ENCODE results near the gene OSBP2.
"Not testable (repeated sequence)": the region's sequence is repeated elsewhere in the genome, so short reads cannot be mapped to it uniquely, and the experiment has no call there.

Gene OSBP2

DNA sequence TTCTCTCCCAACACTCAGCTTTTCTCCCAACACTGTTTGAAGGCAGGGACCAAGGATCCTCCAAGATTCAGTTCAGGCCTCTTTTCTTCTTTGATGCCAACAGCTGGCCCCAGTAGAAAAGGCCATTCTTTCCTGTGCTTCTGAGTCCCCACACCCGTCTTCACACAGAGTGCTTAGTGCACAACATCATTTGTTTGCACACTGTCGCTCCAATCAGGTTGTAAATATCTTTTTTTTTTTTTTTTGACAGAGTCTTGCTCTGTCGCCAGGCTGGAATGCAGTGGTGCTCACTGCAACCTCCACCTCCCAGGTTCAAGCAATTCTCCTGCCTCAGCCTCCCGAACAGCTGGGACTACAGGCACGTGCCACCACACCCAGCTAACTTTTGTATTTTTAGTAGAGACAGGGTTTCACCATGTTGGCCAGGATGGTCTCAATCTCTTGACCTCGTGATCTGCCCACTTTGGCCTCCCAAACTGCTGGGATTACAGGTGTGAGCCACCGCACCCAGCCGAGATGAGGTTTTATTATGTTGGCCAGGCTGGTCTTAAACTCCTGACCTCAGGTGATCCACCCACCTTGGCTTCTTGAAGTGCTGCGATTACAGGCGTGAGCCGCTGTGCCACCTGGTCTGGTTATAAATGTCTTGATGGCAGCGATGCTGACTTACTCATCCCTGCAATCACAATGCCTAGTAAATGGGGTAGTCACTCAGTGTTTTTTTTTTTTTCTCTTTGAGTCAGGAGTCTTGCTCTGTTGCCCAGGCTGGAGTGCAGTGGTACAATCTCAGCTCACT lies 14.6 kb upstream of the OSBP2 start:
- not testable (repeated sequence) for DNase-seq

- no peak for DNase-seq
Measured at GRCh38 chr22:30680991-30681770, 13.5 kb upstream of the OSBP2 start.

DNA sequence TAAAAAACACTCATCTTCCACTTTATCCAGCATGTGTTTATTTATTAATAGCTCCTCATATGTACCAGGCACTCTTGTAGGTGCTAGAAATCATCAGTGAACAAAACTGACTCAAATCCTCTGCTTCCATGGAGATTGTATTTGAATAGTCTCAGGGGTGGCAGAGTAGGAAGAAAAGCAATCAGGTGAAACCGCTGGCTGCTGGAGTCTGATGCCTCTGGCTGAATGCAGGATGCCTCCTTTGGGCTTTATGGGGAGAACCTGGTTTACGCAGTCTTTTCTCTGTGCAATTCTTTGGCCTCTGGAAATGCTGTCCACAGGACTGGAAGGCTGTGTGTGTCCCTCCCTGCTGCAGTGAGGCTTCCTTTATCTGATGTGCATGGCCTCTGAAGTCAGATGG lies 12.8 kb upstream of the OSBP2 start:
- DNase-seq, result no peak

- no peak for DNase-seq
Measured at GRCh38 chr22:30685178-30685577, 9.5 kb upstream of the OSBP2 start.

- DNase-seq, result no peak
Measured at GRCh38 chr22:30687358-30687757, 7.3 kb upstream of the OSBP2 start.

DNA sequence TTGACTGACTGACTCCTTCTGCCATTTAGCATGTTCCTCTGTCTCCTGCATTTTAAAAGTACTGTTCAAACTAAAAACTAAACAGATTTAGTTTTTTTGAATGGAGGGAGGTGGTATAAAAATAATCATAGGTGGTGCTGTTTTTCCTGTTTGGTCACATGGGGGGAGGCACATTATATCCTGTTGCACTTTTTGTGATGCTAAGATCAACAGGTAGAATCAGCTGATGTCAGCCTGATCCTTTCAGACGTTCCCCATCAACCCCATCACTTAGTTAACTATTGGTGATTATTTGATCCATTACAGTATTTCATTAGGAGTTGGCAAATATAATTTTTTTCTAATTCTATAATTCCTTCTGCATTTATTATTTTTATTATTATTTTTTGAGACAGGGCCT lies 5.1 kb upstream of the OSBP2 start:
- no peak for DNase-seq

DNA sequence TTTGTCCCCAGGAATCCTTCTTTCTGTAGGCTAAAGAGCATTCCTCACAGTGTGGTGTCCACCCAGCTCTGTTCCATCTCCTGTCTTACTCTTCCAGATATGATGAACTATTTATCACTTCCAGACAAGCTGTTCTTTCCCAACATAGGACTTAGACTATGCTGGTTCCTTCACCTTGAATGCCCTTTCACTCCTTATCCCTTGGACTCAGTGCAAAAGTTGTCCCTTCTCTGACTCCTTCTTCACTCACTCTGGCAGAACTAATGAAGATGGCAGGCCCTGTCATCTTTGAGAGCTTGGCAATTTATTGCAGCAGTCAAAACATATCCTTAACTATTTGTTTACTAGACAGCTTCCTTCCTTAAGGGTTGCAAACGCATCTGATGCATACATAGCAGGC lies 3.5 kb upstream of the OSBP2 start:
- DNase-seq, result no peak

DNA sequence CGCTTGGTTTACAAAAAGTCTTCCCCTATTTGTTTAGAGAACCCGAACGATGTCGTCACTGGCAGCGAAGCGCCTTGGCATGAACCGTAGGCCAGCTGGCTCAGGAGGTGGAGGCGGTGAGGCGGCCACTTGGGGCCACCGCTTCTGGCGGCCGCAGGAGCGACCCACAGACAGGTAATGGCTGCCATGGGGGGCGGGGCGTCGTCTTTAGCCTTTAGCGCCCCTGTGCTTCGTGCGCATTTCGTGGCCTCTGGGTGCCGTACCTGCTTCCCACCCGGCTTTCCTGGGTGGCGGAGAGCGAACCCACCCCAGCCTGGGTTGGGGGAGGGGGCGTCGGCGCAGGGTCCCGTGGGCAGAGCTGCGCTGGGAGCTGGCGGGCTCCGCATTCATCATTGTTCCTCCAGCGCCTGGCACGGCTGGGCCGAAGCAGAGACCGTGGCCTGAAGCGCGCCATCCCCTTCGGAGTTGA lies 469 bp upstream of the OSBP2 start:
- DNase-seq, result peak; percentile 56

DNA sequence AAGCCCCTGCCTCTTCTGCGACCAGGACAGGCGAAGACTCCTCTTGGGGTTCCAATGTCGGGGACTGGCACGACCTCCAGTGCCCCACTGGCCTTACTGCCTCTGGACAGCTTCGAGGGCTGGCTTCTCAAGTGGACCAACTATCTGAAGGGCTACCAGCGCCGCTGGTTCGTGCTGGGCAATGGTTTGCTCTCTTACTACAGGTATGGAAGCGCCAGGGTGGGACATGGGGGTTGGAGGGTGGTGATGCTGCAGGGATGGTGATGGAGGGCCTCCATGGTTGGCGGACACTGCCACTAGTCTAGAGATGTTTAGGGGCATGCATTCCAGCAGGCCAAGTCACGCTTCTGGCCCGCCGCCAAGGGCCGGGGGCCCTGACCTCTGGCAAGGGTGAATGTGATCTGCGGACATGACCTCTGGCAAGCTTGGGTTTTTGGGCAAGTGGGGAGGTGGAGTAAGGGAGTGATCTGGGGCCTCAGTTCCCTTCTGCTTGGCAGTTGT lies 727 bp downstream of the OSBP2 start:
- DNase-seq, result no peak

DNA sequence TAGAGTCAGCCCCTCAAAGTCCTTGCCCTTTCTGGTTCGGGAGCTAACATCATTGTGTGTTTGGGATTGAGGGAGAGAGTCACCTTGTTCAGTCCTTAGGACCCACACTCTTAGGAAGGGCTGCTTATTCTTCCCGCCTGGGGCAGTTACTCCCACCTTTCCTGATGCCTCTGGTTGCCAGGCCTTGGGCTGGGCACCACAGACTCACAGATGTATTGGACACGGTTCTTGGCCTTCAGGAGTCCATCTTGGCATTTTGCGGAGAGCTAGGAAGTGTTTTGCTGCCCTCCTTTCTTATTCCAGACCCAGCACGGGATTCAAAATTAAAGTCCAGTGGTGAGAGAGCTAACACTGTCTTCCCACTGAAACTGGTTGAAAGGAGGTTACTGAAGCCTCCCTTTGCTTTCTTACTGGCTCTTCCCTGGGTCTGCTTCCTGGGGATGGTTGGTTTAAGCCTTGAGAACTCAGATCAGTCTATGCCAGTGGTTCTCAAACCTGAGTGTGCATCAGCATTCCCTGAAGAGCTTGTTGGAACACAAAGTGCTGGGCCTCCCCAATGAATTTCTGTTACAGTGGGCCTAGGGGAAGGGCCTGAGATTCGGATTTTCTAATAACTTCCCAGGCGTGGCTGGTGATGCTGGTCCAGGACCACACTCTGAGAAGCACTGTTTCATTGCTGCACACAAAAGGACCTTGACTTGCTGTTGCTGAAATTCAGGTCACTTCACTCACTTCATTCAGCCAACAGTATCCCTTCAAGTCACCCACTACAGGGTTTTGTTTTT lies 1.4 kb downstream of the OSBP2 start:
- no peak for DNase-seq

DNA sequence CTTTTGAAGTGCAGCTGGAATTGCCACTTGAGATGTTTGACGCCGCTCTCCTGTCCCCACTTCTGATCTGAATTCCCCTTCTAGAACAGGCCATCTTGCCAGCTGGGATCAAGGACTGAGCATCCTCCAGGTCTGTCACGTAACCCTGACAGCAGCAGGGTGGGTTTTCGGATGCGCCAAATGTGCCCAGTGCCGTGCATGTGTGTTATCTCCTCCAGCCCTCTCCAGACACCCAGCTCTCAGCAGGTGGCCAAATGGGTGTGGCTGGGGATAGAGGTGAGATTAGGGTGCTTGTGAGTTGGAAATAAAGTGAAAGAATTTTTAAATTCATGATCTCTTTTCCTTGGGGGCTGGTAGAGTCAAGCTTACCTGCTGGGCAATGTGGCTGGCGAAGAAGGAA lies 3.3 kb downstream of the OSBP2 start:
- DNase-seq, result no peak

DNA sequence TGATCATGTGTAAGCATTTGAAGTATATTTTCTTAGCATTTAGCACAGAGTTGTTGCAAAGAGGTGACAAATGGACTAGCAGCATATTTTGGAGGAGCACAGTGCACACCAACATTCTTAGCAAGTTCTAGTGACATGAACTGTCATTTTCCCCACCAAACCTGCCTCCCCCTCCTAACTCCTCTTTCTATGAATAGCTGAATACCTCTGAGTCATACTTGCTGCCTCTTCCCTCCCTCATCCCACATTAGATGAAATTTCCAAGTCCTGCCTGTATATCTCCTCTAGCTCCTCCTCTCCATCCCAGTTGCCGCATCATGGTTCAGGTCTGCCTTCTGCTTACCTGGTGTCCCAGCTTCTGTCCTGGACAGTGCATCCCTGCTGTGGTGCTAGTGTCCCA lies 7.2 kb downstream of the OSBP2 start:
- no peak for DNase-seq

GRCh38 chr22:30702856-30703255 lies 8.2 kb downstream of the OSBP2 start:
- no peak for DNase-seq

DNA sequence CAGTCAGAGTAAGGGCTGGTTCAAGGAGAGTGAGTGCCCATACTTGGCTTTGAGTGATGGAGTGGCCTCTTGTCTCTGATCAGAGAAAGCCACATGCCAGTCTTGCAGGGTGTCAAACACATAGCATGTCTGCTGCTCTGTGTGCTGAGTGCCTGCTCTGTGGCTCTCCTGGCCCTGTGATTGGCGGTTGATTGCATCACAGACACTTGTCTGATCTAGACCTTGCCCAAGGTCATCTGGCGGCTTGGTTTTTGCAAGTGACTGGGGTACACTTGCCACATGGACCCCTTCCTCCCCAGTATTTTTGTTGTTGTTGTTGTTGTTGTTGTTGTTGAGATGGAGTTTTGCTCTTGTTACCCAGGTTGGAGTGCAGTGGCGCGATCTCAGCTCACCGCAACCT lies 10.3 kb downstream of the OSBP2 start:
- no peak for DNase-seq

- no peak for DNase-seq
Measured at GRCh38 chr22:30705710-30706651, 11.3 kb downstream of the OSBP2 start.

GRCh38 chr22:30709980-30710379 lies 15.3 kb downstream of the OSBP2 start:
- DNase-seq, result not testable (repeated sequence)

DNA sequence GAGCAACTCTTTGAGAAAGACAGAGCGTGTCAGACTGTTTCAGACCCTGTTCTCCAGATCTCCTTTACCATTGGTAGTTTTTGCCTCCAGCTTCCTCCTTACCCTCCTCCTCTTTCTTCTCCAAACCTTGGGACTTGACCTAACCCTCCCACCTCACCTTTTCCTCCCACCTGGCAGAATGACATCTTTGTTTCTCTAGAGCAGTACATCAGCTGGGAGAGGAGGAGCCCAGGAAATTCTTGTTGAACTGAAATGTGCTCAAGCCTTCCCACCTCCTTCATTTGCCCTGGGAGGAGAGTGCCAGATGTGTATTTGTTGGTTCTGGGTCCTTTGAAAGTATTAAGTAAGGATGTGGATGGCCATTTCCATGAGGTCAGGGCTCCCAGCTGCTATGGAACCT lies 17.4 kb downstream of the OSBP2 start:
- no peak for DNase-seq

GRCh38 chr22:30714062-30714461 lies 19.4 kb downstream of the OSBP2 start:
- no peak for DNase-seq

DNA sequence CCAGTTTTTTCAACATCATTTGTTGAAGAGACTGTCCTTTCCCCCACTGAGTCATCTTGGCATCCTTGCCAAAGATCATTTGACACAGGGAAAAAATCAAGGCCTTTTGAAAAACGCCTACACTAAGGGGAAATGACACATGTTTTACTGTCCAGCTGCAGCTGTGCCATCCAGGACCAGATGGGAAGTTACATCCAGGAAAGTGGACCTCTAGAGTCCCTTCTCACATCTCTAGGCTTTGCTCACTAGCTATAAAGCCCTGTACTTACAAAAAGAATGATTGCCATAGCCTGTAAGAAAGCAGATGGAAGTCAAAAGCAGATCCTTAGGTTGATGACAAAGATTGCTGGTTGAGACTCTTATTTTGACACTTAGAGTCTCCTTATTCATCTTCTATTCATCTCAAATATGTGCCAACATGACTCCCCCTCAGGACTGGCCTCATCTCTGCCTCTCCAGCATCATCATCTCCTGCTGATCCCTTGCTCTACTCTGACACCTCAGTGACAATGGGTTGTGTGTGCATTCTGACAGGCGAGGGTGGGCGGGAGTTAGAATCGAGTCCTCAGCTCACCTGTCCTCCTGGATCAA lies 22.8 kb downstream of the OSBP2 start:
- DNase-seq, result no peak

- no peak for DNase-seq
Measured at GRCh38 chr22:30717952-30718351, 23.3 kb downstream of the OSBP2 start.

- DNase-seq, result no peak
Measured at GRCh38 chr22:30718491-30718890, 23.8 kb downstream of the OSBP2 start.

DNA sequence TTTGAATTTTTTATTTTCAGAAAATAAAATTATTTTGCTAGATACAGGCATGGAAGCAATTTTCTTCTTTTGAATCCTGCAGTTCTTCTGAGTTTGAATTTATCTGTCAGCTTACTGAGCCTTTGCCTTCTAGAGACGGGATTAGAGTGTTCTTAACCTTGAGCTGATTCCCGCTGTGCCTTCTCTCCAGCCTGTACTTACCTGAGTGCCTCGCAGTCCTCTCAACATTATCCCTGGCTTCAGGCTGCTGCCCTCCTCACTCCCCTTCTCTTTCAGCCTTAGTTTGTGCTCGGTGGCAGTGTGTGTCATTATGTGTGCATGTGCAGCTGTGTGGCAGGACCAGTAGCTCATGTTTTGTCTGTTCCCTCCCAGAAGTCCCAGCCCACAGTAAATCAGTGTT lies 24.3 kb downstream of the OSBP2 start:
- no peak for DNase-seq

Data from activated naive CD4-positive, alpha-beta T cell treated with Interleukin-2 at 50 U/mL for 16 hours (primary cell).